Ishikawa (cell line): Measurements from ENCODE around the gene PPFIBP2.

ENCODE experiments used
- RAD21 ChIP-seq: IDR thresholded peaks from 2 replicates; pipeline ENCODE4 v1.6.1; 2012; ENCODE audit warnings: low read depth
- REST ChIP-seq: IDR thresholded peaks from 2 replicates; pipeline ENCODE4 v1.6.1; 2012; ENCODE audit warnings: low read depth, mild to moderate bottlenecking

GRCh38 chr11:7610393-7610792, 96.6 kb downstream of the PPFIBP2 start:
- no peak for TF ChIP-seq REST
- TF ChIP-seq RAD21: no peak
